K562 (cell line): ENCODE results near the gene NUTM1. TPM values are rescaled to one million over a fixed set of nuclear protein-coding genes. Genes with fewer than 3 reads are reported as not detected.

Source experiments
- ATAC-seq: fragments of 200-7000 bp; cut with Tn5 transposase; 3 replicates; pipeline ENCODE4 v1.9.1; 2020; ENCODE audit warnings: moderate library complexity
- BruUV-seq: library from RNA; stranded (reverse); fragments of 400-500 nt; replicated peaks from 2 replicates; lab custom pipeline; 2021; lab: Mats Ljungman, UMichigan
- CTCF ChIA-PET: fragments of 300-600 bp; formaldehyde crosslinking; extraction: SDS; loops from one replicate; lab custom pipeline; 2021; ENCODE audit warnings: low intra/inter-chr PET ratio; lab: Yijun Ruan, JAX
- POLR2A ChIA-PET: fragments of 300-600, 350-650 bp; sonication (Branson Sonifier 250); formaldehyde crosslinking; extraction: SDS; loops from one replicate; lab custom pipeline; 2021; ENCODE audit warnings: antibody characterized with exemption, inconsistent platforms; lab: Yijun Ruan, JAX
- DNase-seq, 4 experiments: peaks; one replicate each; pipeline versions ENCODE4 v3.0.0 to v3.0.0-alpha.2; 2011 to 2018; ENCODE audit warnings: low spot score in 3 of 4, mixed read lengths in 3 of 4; ENCODE audit errors: extremely low read depth in 1 of 4
- FAIRE-seq: peaks from 2 replicates; lab custom pipeline; 2011; peaks lifted over from hg19 to GRCh38; lab: Jason Lieb, UNC
- H2AFZ ChIP-seq: 2 replicates; pipeline ENCODE4 v1.6.0; 2011; ENCODE audit warnings: low read depth, low read length, control low read depth, inconsistent platforms
- H3K27ac ChIP-seq: fragments of 200-600 bp; 3 replicates; pipeline ENCODE4 v1.8.0; 2011; ENCODE audit warnings: low read depth, mild to moderate bottlenecking, control low read depth, inconsistent platforms, low read length, moderate library complexity, mixed read lengths; ENCODE audit errors: extremely low read depth
- H3K27me3 ChIP-seq, 2 experiments: fragments of 300-600 bp in 1 of 2; 2 replicates in 1 of 2; 3 replicates in 1 of 2; pipeline versions ENCODE4 v1.6.0 to v1.8.0; 2011; ENCODE audit warnings: inconsistent platforms in 2 of 2, low read length in 2 of 2, mild to moderate bottlenecking in 1 of 2, mixed read lengths in 1 of 2, moderate library complexity in 1 of 2; ENCODE audit not compliant: control insufficient read depth in 2 of 2, insufficient read depth in 2 of 2
- H3K36me3 ChIP-seq: fragments of 300-600 bp; 3 replicates; pipeline ENCODE4 v1.8.0; 2011; ENCODE audit warnings: mild to moderate bottlenecking, low read length, inconsistent platforms; ENCODE audit not compliant: control insufficient read depth, insufficient read depth
- H3K4me1 ChIP-seq, 2 experiments: fragments of 200-600 bp in 1 of 2; replicated peaks in 1 of 2; 2 replicates in 1 of 2; 3 replicates in 1 of 2; pipeline versions ENCODE4 v1.5.1 to v1.8.0; 2011; ENCODE audit warnings: inconsistent platforms in 2 of 2, low read length in 2 of 2, mild to moderate bottlenecking in 1 of 2, mixed read lengths in 1 of 2, moderate library complexity in 1 of 2; ENCODE audit not compliant: control insufficient read depth in 2 of 2, insufficient read depth in 2 of 2
- H3K4me2 ChIP-seq: 2 replicates; pipeline ENCODE4 v1.6.1; 2011; ENCODE audit warnings: low read length, control low read depth, inconsistent platforms, mixed read lengths; ENCODE audit not compliant: insufficient read depth
- H3K4me3 ChIP-seq: fragments of 200-600 bp; sonication (generic), shearing (Covaris generic); 2 replicates; pipeline ENCODE4 v1.5.1; 2016; ENCODE audit warnings: control low read depth, inconsistent platforms
- H3K79me2 ChIP-seq: fragments of 200-600 bp; 3 replicates; pipeline ENCODE4 v1.8.0; 2011; ENCODE audit warnings: low read length, inconsistent platforms; ENCODE audit not compliant: control insufficient read depth, insufficient read depth
- H3K9ac ChIP-seq, 2 experiments: 2 replicates each; pipeline versions ENCODE4 v1.6.0 to v1.6.1; 2011; ENCODE audit warnings: low read depth in 2 of 2, low read length in 2 of 2, control low read depth in 1 of 2, inconsistent platforms in 1 of 2, mild to moderate bottlenecking in 1 of 2, mixed read lengths in 1 of 2; ENCODE audit not compliant: insufficient read depth in 1 of 2
- H3K9me1 ChIP-seq: one replicate; pipeline ENCODE4 v1.6.0; 2011; ENCODE audit warnings: inconsistent platforms, mild to moderate bottlenecking, low read length, moderate library complexity; ENCODE audit not compliant: control insufficient read depth, insufficient read depth
- H3K9me3 ChIP-seq: replicated peaks from 2 replicates; pipeline ENCODE4 v1.5.1; 2011; ENCODE audit warnings: low read depth, low read length, inconsistent platforms; ENCODE audit not compliant: control insufficient read depth, insufficient read depth
- H4K20me1 ChIP-seq: replicated peaks from 2 replicates; pipeline ENCODE4 v1.6.1; 2011; ENCODE audit warnings: low read length, inconsistent platforms, mixed read lengths; ENCODE audit not compliant: control insufficient read depth, insufficient read depth
- ZNF655 ChIP-seq: fragments of 250-450 bp; sonication (Bioruptor Pico); IDR thresholded peaks from 2 replicates; pipeline ENCODE4 v1.5.0; 2021
- WGBS: fragments of 100-300 bp; shearing (Covaris generic); methylation state at CpG from one replicate; pipeline ENCODE4 v1.1.6; 2016; ENCODE audit warnings: low coverage, mixed read lengths; ENCODE audit not compliant: insufficient coverage; ENCODE audit errors: missing lambda C conversion rate; 5-methylcytosine and 5-hydroxymethylcytosine counted together
- in situ Hi-C: fragments of 300-500 bp; cut with MboI; formaldehyde crosslinking; loops from 4 replicates; pipeline ENCODE4 v1.15.0; 2018; ENCODE audit warnings: inconsistent platforms, mixed read lengths
- intact Hi-C: fragments of 100-400 bp; cut with micrococcal nuclease; formaldehyde crosslinking; loops from 2 replicates; pipeline ENCODE4 v1.14.2; 2022
- polyA plus RNA-seq, 8 experiments: library from polyadenylated mRNA; depleted of rRNA in 4 of 8; stranded (reverse) in 5 of 8; unstranded in 3 of 8; fragments of >200 nt; fragmentation: Nextera tagmentation in 2 of 8; fragmentation: Illumina TruSeq in 1 of 8; extraction: Ambion mirVana in 2 of 8; extraction: Trizol in 1 of 8; gene quantifications; 2 replicates each; pipeline versions ENCODE4 v1.2.1 to v1.2.3, GENCODE V29; 2011 to 2014; ENCODE audit warnings: inconsistent platforms in 1 of 8, missing spikeins in 1 of 8
- total RNA-seq, 7 experiments: library from RNA; depleted of rRNA in 6 of 7; stranded (reverse); fragments of >200 nt in 6 of 7; fragmentation: Illumina TruSeq in 2 of 7; extraction: Trizol in 2 of 7; gene quantifications; 2 replicates each; pipeline versions ENCODE4 v1.2.1 to v1.2.3, GENCODE V29; 2011 to 2021; ENCODE audit warnings: low replicate concordance in 1 of 7

The NUTM1 gene
- total and polyA plus RNA-seq, 9 of the 15 experiments (the other 6 are each of a cell fraction or from before 2014, with no cell fraction given) = 0.01 to 0.05 (median 0.04) TPM; not detected in 4

GRCh38 chr15:34364041-34364440 lies 20.9 kb downstream of the NUTM1 start:
- Histone ChIP-seq H3K4me2 (no peak overlapping the region), H3K27ac (no peak overlapping the region), H3K36me3 (peaks cover 45% of the 10 kb centered on the region; the same call in 2 of the 3 replicates), H3K9me1 (no peaks in the 10 kb centered on the region), H4K20me1 (no peaks in the 10 kb centered on the region), H3K4me1 (peaks cover 7 to 22% of the 10 kb centered on the region in 2 experiments; a peak in 4 of 5 replicates), H3K9me3 (no peaks in the 10 kb centered on the region), H2AFZ (no peak overlapping the region), H3K4me3 (no peak overlapping the region), H3K79me2 (peaks cover 10% of the 10 kb centered on the region; the same call in 2 of the 3 replicates), H3K9ac (no peak overlapping the region), H3K27me3 (no peaks in the 10 kb centered on the region)
- ATAC-seq (no peak), DNase-seq (no peak), FAIRE-seq (no peak)
- no peak for TF ChIP-seq ZNF655 (CRISPR knock-in tag)
- in situ Hi-C loops (loop anchor here (10.0 kb wide), 1 partner anchor 299 kb away; no protein-coding TSS in a partner anchor), intact Hi-C loops (no loop called here)
- POLR2A ChIA-PET = interaction anchor here (0.7 kb wide), 1 partner anchor 816 kb away, joined by 3 read pairs; no protein-coding TSS in a partner anchor
- 92% methylated on average over 2 of the region's 8 CpGs for WGBS
- no TSS peak for BruUV-seq
- CTCF ChIA-PET = no interaction called here
